HG02642 (cell line): ENCODE measurements around the gene FEV.
"Not testable (repeated sequence)": the region's sequence is repeated elsewhere in the genome, so short reads cannot be mapped to it uniquely, and the experiment has no call there.

Experiments used
- ATAC-seq: cut with Tn5 transposase; IDR thresholded peaks from one replicate; pipeline ENCODE4 v1.9.1; 2021; ENCODE audit warnings: mild to moderate bottlenecking; ENCODE audit not compliant: unreplicated experiment, poor library complexity

Gene FEV

DNA sequence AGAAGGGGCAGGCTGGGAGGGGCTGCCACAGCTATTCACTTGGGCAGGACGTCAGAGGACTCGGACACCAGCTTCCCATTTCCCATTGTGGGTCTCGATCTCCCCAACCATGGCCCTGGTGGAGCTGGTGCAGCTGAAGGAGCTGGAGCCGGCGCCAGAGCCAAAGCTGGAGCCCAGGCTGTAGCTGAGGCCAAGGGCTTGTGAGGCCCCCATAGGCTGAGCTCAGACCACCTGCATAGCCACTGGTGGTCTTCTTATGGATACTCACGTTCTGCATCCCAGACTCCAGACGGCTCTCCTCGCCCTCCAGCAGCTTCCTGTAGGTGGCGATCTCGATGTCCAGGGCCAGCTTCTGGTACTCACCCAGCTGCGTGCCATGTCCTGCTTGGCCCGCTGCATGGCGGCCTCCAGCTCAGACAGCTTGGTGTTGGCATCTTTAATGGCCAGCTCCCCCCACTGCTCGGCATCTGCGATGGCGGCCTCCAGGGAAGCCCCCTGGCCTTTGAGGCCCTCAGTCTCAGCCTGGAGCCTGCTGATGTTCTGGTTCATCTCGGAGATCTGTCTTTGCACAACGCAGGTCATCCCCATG, 31.5 kb downstream of the FEV start:
- ATAC-seq, result no peak

DNA sequence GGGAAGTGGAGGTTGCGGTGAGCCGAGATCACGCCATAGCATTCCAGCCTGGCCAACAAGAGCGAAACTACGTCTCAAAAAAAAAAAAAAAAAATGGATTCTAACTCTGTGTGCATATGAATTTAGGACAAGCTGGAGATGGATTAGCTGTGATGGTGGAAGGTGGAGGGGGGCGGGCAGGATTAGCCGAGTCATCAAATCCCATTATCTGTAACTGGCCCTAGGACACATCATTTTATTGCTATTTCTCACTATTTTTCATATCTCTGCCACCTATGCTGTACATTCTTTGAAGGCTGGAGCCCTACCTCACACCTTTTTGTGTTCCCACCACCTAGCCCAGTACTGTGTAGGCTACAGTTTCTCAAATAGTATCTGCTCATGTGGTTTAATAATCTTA, 32.8 kb downstream of the FEV start:
- ATAC-seq, result no peak

DNA sequence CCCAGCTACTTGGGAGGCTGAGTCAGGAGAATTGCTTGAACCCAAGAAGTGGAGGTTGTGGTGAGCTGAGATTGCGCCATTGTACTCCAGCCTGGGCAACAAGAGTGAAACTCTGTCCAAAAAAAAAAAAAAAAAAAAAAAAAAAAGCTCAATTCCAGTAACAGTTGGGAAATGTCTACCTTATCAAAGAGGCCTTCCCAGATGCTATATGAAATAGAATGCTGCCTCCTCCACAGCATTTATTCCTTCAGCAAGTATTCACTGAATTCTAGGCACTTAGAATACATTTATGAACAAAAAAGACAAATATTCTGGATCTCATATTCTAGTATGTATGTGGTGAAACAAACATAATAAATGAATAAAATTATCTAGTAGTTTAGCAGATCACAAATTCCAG, 38.4 kb downstream of the FEV start:
- ATAC-seq, result no peak

DNA sequence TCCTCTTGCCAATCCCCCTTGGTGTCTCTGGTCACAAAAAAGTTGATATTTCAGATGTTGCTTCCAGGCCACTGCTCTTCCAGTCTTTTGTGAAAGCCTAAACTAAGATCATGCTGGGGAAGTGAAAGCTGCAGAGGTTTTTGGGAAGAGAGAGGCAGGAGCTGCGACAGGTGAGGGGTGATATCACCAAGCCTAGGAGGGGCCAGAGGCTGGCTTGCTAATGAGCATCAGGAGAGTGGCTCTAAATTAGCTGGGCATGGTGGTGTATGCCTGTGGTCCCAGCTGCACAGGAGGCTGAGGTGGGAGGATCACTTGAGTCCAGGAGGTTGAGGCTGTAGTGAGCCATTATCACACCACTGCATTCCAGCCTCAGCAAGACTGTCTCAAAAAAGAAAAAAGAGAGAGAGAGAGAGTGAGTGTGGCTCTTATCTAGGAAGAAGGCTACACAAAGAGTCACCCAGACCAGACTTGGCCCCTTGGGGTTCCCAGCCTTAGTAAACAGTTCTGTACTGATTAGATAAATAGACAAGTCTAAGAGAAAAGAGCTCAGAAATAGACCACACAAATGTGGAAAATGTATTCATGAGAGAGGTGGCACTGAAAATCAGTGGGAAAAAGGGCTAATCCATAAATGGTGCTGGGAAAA, 40.1 kb downstream of the FEV start:
- no peak for ATAC-seq

DNA sequence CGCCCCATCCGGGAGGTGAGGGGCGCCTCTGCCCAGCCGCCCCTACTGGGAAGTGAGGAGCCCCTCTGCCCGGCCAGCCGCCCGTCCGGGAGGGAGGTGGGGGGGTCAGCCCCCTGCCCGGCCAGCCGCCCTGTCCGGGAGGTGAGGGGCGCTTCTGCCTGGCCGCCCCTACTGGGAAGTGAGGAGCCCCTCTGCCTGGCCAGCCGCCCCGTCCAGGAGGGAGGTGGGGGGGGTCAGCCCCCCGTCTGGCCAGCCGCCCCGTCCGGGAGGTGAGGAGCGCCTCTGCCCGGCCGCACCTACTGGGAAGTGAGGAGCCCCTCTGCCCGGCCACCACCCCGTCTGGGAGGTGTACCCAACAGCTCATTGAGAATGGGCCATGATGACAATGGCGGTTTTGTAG, 53.2 kb downstream of the FEV start:
- ATAC-seq, result not testable (repeated sequence)
